WTC11 (cell line): Measurements from ENCODE around the gene TRPM8.
"Not testable (repeated sequence)": the region's sequence is repeated elsewhere in the genome, so short reads cannot be mapped to it uniquely, and the experiment has no call there.

ENCODE experiments used
- TF ChIP-seq, protein P1 (sequence below): fragments of 250-450 bp; sonication (Bioruptor Pico); IDR thresholded peaks from 2 replicates; pipeline ENCODE4 v1.9.0; 2021; ENCODE audit warnings: mild to moderate bottlenecking
- TF ChIP-seq, protein P2 (sequence below): fragments of 200-600 bp; IDR thresholded peaks from 2 replicates; pipeline ENCODE4 v1.8.0; 2022; ENCODE audit warnings: antibody characterized with exemption

DNA sequence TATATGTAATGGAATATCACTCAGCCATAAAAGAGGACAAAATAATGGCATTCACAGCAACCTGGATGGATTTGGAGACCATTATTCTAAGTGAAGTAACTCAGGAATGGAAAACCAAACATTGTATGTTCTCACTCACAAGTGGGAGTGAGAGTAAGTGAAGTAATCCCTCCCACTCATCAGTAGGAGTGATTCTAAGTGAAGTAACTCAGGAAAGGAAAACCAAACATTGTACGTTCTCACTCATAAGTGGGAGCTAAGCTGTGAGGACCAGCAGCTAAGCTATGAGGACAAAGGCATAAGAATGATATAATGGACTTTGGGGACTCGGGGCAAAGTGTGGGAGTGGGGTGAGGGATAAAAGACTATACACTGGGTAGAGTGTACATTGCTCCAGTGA, 20.9 kb upstream of the TRPM8 start:
- TF ChIP-seq, protein P1, sequence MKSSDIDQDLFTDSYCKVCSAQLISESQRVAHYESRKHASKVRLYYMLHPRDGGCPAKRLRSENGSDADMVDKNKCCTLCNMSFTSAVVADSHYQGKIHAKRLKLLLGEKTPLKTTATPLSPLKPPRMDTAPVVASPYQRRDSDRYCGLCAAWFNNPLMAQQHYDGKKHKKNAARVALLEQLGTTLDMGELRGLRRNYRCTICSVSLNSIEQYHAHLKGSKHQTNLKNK (CRISPR knock-in tag): not testable (repeated sequence)
- TF ChIP-seq, protein P2, sequence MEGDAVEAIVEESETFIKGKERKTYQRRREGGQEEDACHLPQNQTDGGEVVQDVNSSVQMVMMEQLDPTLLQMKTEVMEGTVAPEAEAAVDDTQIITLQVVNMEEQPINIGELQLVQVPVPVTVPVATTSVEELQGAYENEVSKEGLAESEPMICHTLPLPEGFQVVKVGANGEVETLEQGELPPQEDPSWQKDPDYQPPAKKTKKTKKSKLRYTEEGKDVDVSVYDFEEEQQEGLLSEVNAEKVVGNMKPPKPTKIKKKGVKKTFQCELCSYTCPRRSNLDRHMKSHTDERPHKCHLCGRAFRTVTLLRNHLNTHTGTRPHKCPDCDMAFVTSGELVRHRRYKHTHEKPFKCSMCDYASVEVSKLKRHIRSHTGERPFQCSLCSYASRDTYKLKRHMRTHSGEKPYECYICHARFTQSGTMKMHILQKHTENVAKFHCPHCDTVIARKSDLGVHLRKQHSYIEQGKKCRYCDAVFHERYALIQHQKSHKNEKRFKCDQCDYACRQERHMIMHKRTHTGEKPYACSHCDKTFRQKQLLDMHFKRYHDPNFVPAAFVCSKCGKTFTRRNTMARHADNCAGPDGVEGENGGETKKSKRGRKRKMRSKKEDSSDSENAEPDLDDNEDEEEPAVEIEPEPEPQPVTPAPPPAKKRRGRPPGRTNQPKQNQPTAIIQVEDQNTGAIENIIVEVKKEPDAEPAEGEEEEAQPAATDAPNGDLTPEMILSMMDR: not testable (repeated sequence)
